HEK293 (cell line): ENCODE results near the gene CKB.
A peak's percentile ranks its signal among the peaks of the same experiment; 100 is the strongest.

Experiments used
- GLI2 ChIP-seq: fragments of 450-650 bp; formaldehyde crosslinking; IDR thresholded peaks from 2 replicates; pipeline ENCODE4; 2017; ENCODE audit warnings: missing biosample characterization, missing genetic modification characterization, low read depth, borderline replicate concordance
- IKZF3 ChIP-seq: fragments of 450-650 bp; IDR thresholded peaks from 2 replicates; pipeline ENCODE4 v1.5.0; 2018; ENCODE audit warnings: missing biosample characterization, mild to moderate bottlenecking, missing genetic modification characterization, moderate library complexity
- OVOL3 ChIP-seq: fragments of 450-650 bp; formaldehyde crosslinking; IDR thresholded peaks from 2 replicates; pipeline ENCODE4 v1.5.1; 2016; ENCODE audit warnings: missing biosample characterization, missing genetic modification characterization
- PATZ1 ChIP-seq: fragments of 450-650 bp; formaldehyde crosslinking; IDR thresholded peaks from 2 replicates; pipeline ENCODE4 v1.5.1; 2016; ENCODE audit warnings: missing biosample characterization, missing genetic modification characterization
- REPIN1 ChIP-seq: fragments of 450-650 bp; formaldehyde crosslinking; IDR thresholded peaks from 2 replicates; pipeline ENCODE4 v1.5.1; 2017; ENCODE audit warnings: missing biosample characterization, missing genetic modification characterization, low read depth
- SCRT2 ChIP-seq: fragments of 450-650 bp; formaldehyde crosslinking; IDR thresholded peaks from 2 replicates; pipeline ENCODE4 v1.5.1; 2016; ENCODE audit warnings: missing biosample characterization, missing genetic modification characterization
- SP2 ChIP-seq: fragments of 450-650 bp; formaldehyde crosslinking; IDR thresholded peaks from 2 replicates; pipeline ENCODE4 v1.5.1; 2016; ENCODE audit warnings: missing biosample characterization, missing genetic modification characterization
- ZBTB6 ChIP-seq: fragments of 450-650 bp; formaldehyde crosslinking; IDR thresholded peaks from 2 replicates; pipeline ENCODE4 v1.5.1; 2017; ENCODE audit warnings: missing biosample characterization, missing genetic modification characterization
- ZFP3 ChIP-seq: fragments of 450-650 bp; formaldehyde crosslinking; IDR thresholded peaks from 2 replicates; pipeline ENCODE4 v1.5.1; 2016; ENCODE audit warnings: low read depth, missing biosample characterization, missing genetic modification characterization
- ZIC2 ChIP-seq: fragments of 450-650 bp; formaldehyde crosslinking; IDR thresholded peaks from 2 replicates; pipeline ENCODE4 v1.5.1; 2016; ENCODE audit warnings: missing biosample characterization, missing genetic modification characterization
- ZNF133 ChIP-seq: fragments of 450-650 bp; formaldehyde crosslinking; IDR thresholded peaks from 2 replicates; pipeline ENCODE4 v1.5.1; 2016; ENCODE audit warnings: missing biosample characterization, missing genetic modification characterization
- ZNF16 ChIP-seq: fragments of 450-650 bp; formaldehyde crosslinking; IDR thresholded peaks from 2 replicates; pipeline ENCODE4 v1.5.1; 2016; ENCODE audit warnings: low read depth, missing biosample characterization, missing genetic modification characterization
- ZNF341 ChIP-seq: fragments of 450-650 bp; formaldehyde crosslinking; IDR thresholded peaks from 2 replicates; pipeline ENCODE4; 2016; ENCODE audit warnings: low read depth, missing biosample characterization, missing genetic modification characterization
- ZNF362 ChIP-seq: fragments of 450-650 bp; formaldehyde crosslinking; IDR thresholded peaks from 2 replicates; pipeline ENCODE4 v1.5.1; 2016; ENCODE audit warnings: missing biosample characterization, missing genetic modification characterization
- ZNF391 ChIP-seq: fragments of 450-650 bp; formaldehyde crosslinking; IDR thresholded peaks from 2 replicates; pipeline ENCODE4 v1.5.1; 2016; ENCODE audit warnings: low read depth, missing biosample characterization, missing genetic modification characterization, borderline replicate concordance
- ZNF426 ChIP-seq: fragments of 450-650 bp; formaldehyde crosslinking; IDR thresholded peaks from 2 replicates; pipeline ENCODE4 v1.5.1; 2017; ENCODE audit warnings: missing biosample characterization, missing genetic modification characterization, mild to moderate bottlenecking, inconsistent platforms, moderate library complexity
- ZNF510 ChIP-seq: fragments of 450-650 bp; formaldehyde crosslinking; IDR thresholded peaks from 2 replicates; pipeline ENCODE4 v1.5.1; 2018; ENCODE audit warnings: mild to moderate bottlenecking, missing genetic modification characterization, missing biosample characterization; ENCODE audit not compliant: insufficient replicate concordance
- ZNF518A ChIP-seq: fragments of 450-650 bp; formaldehyde crosslinking; conservative IDR thresholded peaks from 2 replicates; pipeline ENCODE4 v1.5.1; 2016; ENCODE audit warnings: low read depth, missing biosample characterization, missing genetic modification characterization
- ZNF548 ChIP-seq: fragments of 450-650 bp; formaldehyde crosslinking; IDR thresholded peaks from 2 replicates; pipeline ENCODE4 v1.5.1; 2016; ENCODE audit warnings: missing biosample characterization, missing genetic modification characterization
- ZNF585B ChIP-seq: fragments of 450-650 bp; formaldehyde crosslinking; IDR thresholded peaks from 2 replicates; pipeline ENCODE4 v1.5.1; 2016; ENCODE audit warnings: missing biosample characterization, missing genetic modification characterization
- ZNF621 ChIP-seq: fragments of 450-650 bp; formaldehyde crosslinking; IDR thresholded peaks from 2 replicates; pipeline ENCODE4 v1.5.1; 2017; ENCODE audit warnings: missing biosample characterization, missing genetic modification characterization
- ZNF629 ChIP-seq: fragments of 450-650 bp; formaldehyde crosslinking; IDR thresholded peaks from 2 replicates; pipeline ENCODE4 v1.5.1; 2017; ENCODE audit warnings: missing biosample characterization, missing genetic modification characterization
- ZXDB ChIP-seq: fragments of 450-650 bp; formaldehyde crosslinking; IDR thresholded peaks from 2 replicates; pipeline ENCODE4 v1.5.1; 2016; ENCODE audit warnings: missing biosample characterization, missing genetic modification characterization
- TF ChIP-seq, protein P1 (sequence below): fragments of 450-650 bp; formaldehyde crosslinking; IDR thresholded peaks from 2 replicates; pipeline ENCODE4 v1.5.1; 2016; ENCODE audit warnings: missing biosample characterization, missing genetic modification characterization
- TF ChIP-seq, protein P2 (sequence below): fragments of 450-650 bp; formaldehyde crosslinking; IDR thresholded peaks from 2 replicates; pipeline ENCODE4 v1.5.1; 2017; ENCODE audit warnings: missing biosample characterization, missing genetic modification characterization
- TF ChIP-seq, protein P3 (sequence below): fragments of 450-650 bp; formaldehyde crosslinking; conservative IDR thresholded peaks from 2 replicates; pipeline ENCODE4 v1.5.1; 2016; ENCODE audit warnings: low read depth, missing biosample characterization, missing genetic modification characterization

Gene CKB

GRCh38 chr14:103562179-103562428, 39.5 kb upstream of the CKB start (continued):
- TF ChIP-seq ZNF391 (tag by site-specific recombination) (no peak), ZNF133 (tag by site-specific recombination) (no peak), ZNF548 (no peak), ZIC2 (no peak), REPIN1 (tag by site-specific recombination) (no peak), SCRT2 (no peak), ZNF362 (tag by site-specific recombination) (no peak), ZNF585B (tag by site-specific recombination) (no peak), PATZ1 (tag by site-specific recombination) (peak; percentile 46), ZFP3 (no peak), ZNF16 (tag by site-specific recombination) (no peak), ZNF426 (tag by site-specific recombination) (no peak), ZNF629 (tag by site-specific recombination) (0 out of 2 replicates have a peak, but pooled peaks have one; percentile 7), ZNF341 (tag by site-specific recombination) (no peak), ZXDB (tag by site-specific recombination) (peak; percentile 23), ZNF518A (tag by site-specific recombination) (no peak), IKZF3 (tag by site-specific recombination) (no peak), GLI2 (no peak), ZNF510 (tag by site-specific recombination) (no peak), OVOL3 (tag by site-specific recombination) (no peak), ZNF621 (no peak), SP2 (tag by site-specific recombination) (no peak), ZBTB6 (tag by site-specific recombination) (no peak)
- TF ChIP-seq, protein P1, sequence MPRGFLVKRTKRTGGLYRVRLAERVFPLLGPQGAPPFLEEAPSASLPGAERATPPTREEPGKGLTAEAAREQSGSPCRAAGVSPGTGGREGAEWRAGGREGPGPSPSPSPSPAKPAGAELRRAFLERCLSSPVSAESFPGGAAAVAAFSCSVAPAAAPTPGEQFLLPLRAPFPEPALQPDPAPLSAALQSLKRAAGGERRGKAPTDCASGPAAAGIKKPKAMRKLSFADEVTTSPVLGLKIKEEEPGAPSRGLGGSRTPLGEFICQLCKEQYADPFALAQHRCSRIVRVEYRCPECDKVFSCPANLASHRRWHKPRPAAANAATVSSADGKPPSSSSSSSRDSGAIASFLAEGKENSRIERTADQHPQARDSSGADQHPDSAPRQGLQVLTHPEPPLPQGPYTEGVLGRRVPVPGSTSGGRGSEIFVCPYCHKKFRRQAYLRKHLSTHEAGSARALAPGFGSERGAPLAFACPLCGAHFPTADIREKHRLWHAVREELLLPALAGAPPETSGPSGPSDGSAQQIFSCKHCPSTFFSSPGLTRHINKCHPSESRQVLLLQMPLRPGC (tag by site-specific recombination), result no peak
- TF ChIP-seq, protein P2, sequence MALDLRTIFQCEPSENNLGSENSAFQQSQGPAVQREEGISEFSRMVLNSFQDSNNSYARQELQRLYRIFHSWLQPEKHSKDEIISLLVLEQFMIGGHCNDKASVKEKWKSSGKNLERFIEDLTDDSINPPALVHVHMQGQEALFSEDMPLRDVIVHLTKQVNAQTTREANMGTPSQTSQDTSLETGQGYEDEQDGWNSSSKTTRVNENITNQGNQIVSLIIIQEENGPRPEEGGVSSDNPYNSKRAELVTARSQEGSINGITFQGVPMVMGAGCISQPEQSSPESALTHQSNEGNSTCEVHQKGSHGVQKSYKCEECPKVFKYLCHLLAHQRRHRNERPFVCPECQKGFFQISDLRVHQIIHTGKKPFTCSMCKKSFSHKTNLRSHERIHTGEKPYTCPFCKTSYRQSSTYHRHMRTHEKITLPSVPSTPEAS (tag by site-specific recombination), result no peak
- TF ChIP-seq, protein P3, sequence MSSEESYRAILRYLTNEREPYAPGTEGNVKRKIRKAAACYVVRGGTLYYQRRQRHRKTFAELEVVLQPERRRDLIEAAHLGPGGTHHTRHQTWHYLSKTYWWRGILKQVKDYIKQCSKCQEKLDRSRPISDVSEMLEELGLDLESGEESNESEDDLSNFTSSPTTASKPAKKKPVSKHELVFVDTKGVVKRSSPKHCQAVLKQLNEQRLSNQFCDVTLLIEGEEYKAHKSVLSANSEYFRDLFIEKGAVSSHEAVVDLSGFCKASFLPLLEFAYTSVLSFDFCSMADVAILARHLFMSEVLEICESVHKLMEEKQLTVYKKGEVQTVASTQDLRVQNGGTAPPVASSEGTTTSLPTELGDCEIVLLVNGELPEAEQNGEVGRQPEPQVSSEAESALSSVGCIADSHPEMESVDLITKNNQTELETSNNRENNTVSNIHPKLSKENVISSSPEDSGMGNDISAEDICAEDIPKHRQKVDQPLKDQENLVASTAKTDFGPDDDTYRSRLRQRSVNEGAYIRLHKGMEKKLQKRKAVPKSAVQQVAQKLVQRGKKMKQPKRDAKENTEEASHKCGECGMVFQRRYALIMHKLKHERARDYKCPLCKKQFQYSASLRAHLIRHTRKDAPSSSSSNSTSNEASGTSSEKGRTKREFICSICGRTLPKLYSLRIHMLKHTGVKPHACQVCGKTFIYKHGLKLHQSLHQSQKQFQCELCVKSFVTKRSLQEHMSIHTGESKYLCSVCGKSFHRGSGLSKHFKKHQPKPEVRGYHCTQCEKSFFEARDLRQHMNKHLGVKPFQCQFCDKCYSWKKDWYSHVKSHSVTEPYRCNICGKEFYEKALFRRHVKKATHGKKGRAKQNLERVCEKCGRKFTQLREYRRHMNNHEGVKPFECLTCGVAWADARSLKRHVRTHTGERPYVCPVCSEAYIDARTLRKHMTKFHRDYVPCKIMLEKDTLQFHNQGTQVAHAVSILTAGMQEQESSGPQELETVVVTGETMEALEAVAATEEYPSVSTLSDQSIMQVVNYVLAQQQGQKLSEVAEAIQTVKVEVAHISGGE, result peak; percentile 58; the same call in 1 of the 2 replicates
